ENCODE data around the gene GRM3. TPM values are rescaled to one million over a fixed set of nuclear protein-coding genes. Genes with fewer than 3 reads are reported as not detected.

GRM3 gene
- total RNA-seq, 4 donors from 2014 or later = not detected

- intact Hi-C loops (cut with DNase I) = no loop called here
- DNase-seq (ENCODE audit: extremely low spot score) = no peak
- no peak overlapping the region for H3K27ac ChIP-seq (replicated peaks in 1 of 4)
- no peaks in the 10 kb centered on the region for H3K4me1 ChIP-seq
- H3K27me3 ChIP-seq = no peaks in the 10 kb centered on the region
- no peak overlapping the region for H3K4me3 ChIP-seq
- no peak for TF ChIP-seq EP300 (IDR thresholded peaks at IDR 0.05)
- TF ChIP-seq CTCF (IDR thresholded peaks at IDR 0.05) = no peak
- TF ChIP-seq POLR2AphosphoS5 (IDR thresholded peaks at IDR 0.05) = no peak
- WGBS = 83% methylated on average over 3 of the region's 3 CpGs
- H3K9me3 ChIP-seq = no peaks in the 10 kb centered on the region
- H3K36me3 ChIP-seq = no peaks in the 10 kb centered on the region
Measured at GRCh38 chr7:86745013-86745745, 101.5 kb downstream of the GRM3 start.

GRCh38 chr7:86747698-86748097, 104.0 kb downstream of the GRM3 start:
- 46% methylated on average over 3 of the region's 3 CpGs for WGBS

GRCh38 chr7:86748201-86748600, 104.5 kb downstream of the GRM3 start:
- Histone ChIP-seq H3K9me3 (no peaks in the 10 kb centered on the region), H3K27me3 (no peaks in the 10 kb centered on the region), H3K36me3 (no peaks in the 10 kb centered on the region), H3K4me3 (no peak overlapping the region), H3K4me1 (no peaks in the 10 kb centered on the region), H3K27ac (replicated peaks in 1 of 4) (no peak overlapping the region)
- TF ChIP-seq POLR2A (IDR thresholded peaks at IDR 0.05; ENCODE audit: low read depth) (no peak), POLR2AphosphoS5 (IDR thresholded peaks at IDR 0.05) (no peak), CTCF (IDR thresholded peaks at IDR 0.05) (no peak), EP300 (IDR thresholded peaks at IDR 0.05) (no peak)
- DNase-seq (ENCODE audit: extremely low spot score) = no peak
- intact Hi-C loops (cut with DNase I) = no loop called here
- 57% methylated on average over 4 of the region's 4 CpGs for WGBS

More at GRCh38 chr7:86747698-86748097, 104.0 kb downstream of the GRM3 start:
- no peak for DNase-seq (ENCODE audit: extremely low spot score)
- Histone ChIP-seq H3K27me3 (no peaks in the 10 kb centered on the region), H3K4me3 (no peak overlapping the region), H3K36me3 (no peaks in the 10 kb centered on the region), H3K4me1 (no peaks in the 10 kb centered on the region), H3K27ac (replicated peaks in 1 of 4) (no peak overlapping the region), H3K9me3 (no peaks in the 10 kb centered on the region)
- intact Hi-C loops (cut with DNase I) = no loop called here
- no peak for TF ChIP-seq POLR2AphosphoS5 (IDR thresholded peaks at IDR 0.05)
- no peak for TF ChIP-seq CTCF (IDR thresholded peaks at IDR 0.05)
- TF ChIP-seq POLR2A (IDR thresholded peaks at IDR 0.05; ENCODE audit: low read depth) = no peak
- TF ChIP-seq EP300 (IDR thresholded peaks at IDR 0.05) = no peak

- intact Hi-C loops (cut with DNase I) = no loop called here
- H3K4me3 ChIP-seq = no peak overlapping the region
- H3K9me3 ChIP-seq = no peaks in the 10 kb centered on the region
- TF ChIP-seq CTCF (IDR thresholded peaks at IDR 0.05) = no peak
- TF ChIP-seq EP300 (IDR thresholded peaks at IDR 0.05) = no peak
- no peak for TF ChIP-seq POLR2A (IDR thresholded peaks at IDR 0.05; ENCODE audit: low read depth)
- no peak for TF ChIP-seq POLR2AphosphoS5 (IDR thresholded peaks at IDR 0.05)
- no peaks in the 10 kb centered on the region for H3K27me3 ChIP-seq
- no peak for DNase-seq (ENCODE audit: extremely low spot score)
- no peaks in the 10 kb centered on the region for H3K36me3 ChIP-seq
- H3K27ac ChIP-seq (replicated peaks in 1 of 4) = no peak overlapping the region
- WGBS = 43% methylated on average over 7 of the region's 7 CpGs
- no peaks in the 10 kb centered on the region for H3K4me1 ChIP-seq
Measured at GRCh38 chr7:86748843-86749719, 105.4 kb downstream of the GRM3 start.

Data from esophagus muscularis mucosa (tissue), 4 donors.